VCaP (cell line): ENCODE measurements around the gene PLD1.
"Not testable (repeated sequence)": the region's sequence is repeated elsewhere in the genome, so short reads cannot be mapped to it uniquely, and the experiment has no call there.

ENCODE experiments used
- H3K27ac ChIP-seq: fragments of 450-650 bp; 2 replicates; pipeline ENCODE4 v1.5.1; 2017
- CTCF ChIP-seq: fragments of 450-650 bp; conservative IDR thresholded peaks from 2 replicates; pipeline ENCODE4 v1.5.1; 2017; ENCODE audit warnings: mild to moderate bottlenecking, moderate library complexity

The PLD1 gene

GRCh38 chr3:171574556-171575240 is 235.6 kb downstream of the PLD1 start:
- H3K27ac ChIP-seq = no peak overlapping the region
- no peak for TF ChIP-seq CTCF

GRCh38 chr3:171569571-171570132 is 240.6 kb downstream of the PLD1 start:
- TF ChIP-seq CTCF = no peak
- no peak overlapping the region for H3K27ac ChIP-seq

GRCh38 chr3:171568766-171569165 is 241.5 kb downstream of the PLD1 start:
- TF ChIP-seq CTCF = no peak
- H3K27ac ChIP-seq = no peak overlapping the region

DNA sequence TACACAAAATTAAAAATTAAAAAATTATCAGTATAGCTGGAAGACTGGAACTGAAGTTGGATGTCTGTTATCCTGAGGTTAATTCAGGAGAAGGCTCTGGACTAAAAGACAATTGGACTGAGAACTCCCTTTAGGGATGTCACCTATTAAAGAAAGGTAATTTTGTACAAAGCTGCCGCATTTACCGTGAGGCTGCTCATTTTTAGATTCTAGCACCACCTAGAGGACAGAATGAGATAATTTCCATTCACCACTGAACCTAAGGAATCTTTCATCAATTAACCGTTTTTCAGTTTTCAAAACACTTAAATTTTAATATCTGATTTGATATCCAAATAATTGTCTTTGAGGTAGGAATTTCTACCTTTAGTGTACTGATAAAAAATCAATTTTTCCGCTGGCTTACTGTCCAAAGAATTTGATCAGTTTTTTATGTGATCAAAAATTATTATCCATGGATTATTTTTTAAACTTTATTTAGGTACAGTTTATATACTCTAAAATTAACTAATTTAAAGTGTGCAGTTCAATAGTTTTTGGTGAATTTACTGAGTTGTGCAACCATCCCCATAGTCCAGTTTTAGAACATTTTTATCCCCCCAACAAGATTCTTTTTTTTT is 243.4 kb downstream of the PLD1 start:
- no peak overlapping the region for H3K27ac ChIP-seq
- peak; percentile 80 for TF ChIP-seq CTCF

DNA sequence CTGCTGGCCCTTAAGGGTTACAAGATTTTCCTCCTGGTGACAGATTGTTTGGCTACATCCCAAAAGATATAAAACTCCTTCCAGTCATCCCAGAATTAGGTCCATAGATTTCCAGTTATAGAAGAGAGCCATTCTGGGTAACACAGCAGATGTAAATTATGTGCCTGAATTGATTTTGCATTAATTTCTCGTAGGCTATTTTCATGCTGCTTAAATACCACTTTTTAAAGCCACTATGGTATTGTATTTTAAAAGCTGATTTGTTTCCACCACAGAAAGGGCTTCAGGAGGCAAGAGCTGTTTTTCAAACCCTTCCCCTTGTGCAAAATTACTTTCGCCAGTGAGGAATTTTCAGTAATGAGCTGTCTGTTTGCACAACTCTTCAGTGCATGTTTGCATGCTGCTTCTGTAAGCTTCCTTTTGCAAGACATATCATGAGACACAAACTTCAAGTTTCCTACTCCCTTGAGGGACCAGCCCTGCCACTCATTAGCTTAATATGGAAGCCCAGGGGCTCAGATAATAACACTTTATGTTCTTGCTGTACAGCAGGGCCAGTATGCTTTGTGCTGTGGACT is 244.7 kb downstream of the PLD1 start:
- TF ChIP-seq CTCF = no peak

GRCh38 chr3:171564748-171565480 is 245.4 kb downstream of the PLD1 start:
- peak overlapping the region; percentile 18; the same call in 1 of the 2 replicates for H3K27ac ChIP-seq
- no peak for TF ChIP-seq CTCF

More for the DNA sequence above, 244.7 kb downstream of the PLD1 start:
- H3K27ac ChIP-seq = peak overlapping the region; percentile 18; the same call in 1 of the 2 replicates

- no peak overlapping the region for H3K27ac ChIP-seq
- TF ChIP-seq CTCF = no peak
These were observed 247.0 kb downstream of the PLD1 start for GRCh38 chr3:171563298-171563697.

- H3K27ac ChIP-seq = not testable (repeated sequence)
These were observed 247.8 kb downstream of the PLD1 start for GRCh38 chr3:171562459-171562858.
